Testis (tissue), 3 donors: ENCODE data around the gene NDUFA7. TPM values are rescaled to one million over a fixed set of nuclear protein-coding genes. Genes with fewer than 3 reads are reported as not detected.

ENCODE experiments used
- DNase-seq: peaks from one replicate; pipeline ENCODE4 v3.0.0-alpha.2; 2019
- H3K27ac ChIP-seq, 2 donors: fragments of 200-600 bp; sonication (generic); one replicate each; pipeline ENCODE4 v1.5.1; 2019
- H3K27me3 ChIP-seq: fragments of 200-600 bp; sonication (generic); one replicate; pipeline ENCODE4 v1.5.1; 2019
- H3K36me3 ChIP-seq: fragments of 200-600 bp; sonication (generic); one replicate; pipeline ENCODE4 v1.5.1; 2017; ENCODE audit warnings: low read depth; ENCODE audit errors: missing control alignments
- H3K4me1 ChIP-seq: fragments of 200-600 bp; sonication (generic); one replicate; pipeline ENCODE4 v1.5.1; 2019
- H3K4me3 ChIP-seq, 2 donors: fragments of 200-600 bp; sonication (generic); one replicate each; pipeline ENCODE4 v1.5.1; 2017 to 2019
- H3K9me3 ChIP-seq: fragments of 200-600 bp; sonication (generic); one replicate; pipeline ENCODE4 v1.5.1; 2017
- CTCF ChIP-seq, 3 experiments: fragments of 450-650 bp in 2 of 3; fragments of 200-600 bp in 1 of 3; sonication (generic) in 1 of 3; IDR thresholded peaks; one replicate each; pipeline ENCODE4 v1.5.1; 2016 to 2019; ENCODE audit warnings: antibody characterized with exemption in 3 of 3, mild to moderate bottlenecking in 2 of 3, moderate library complexity in 1 of 3
- POLR2A ChIP-seq: fragments of 450-650 bp; IDR thresholded peaks from one replicate; pipeline ENCODE4 v1.6.1; 2017; ENCODE audit warnings: antibody characterized with exemption, mild to moderate bottlenecking, moderate library complexity
- WGBS, 2 donors: methylation state at CpG; one replicate each; pipeline ENCODE4 v1.1.5; 2018; 5-methylcytosine and 5-hydroxymethylcytosine counted together
- intact Hi-C: fragments of 100-400 bp; cut with DNase I; formaldehyde crosslinking; loops from one replicate; pipeline ENCODE4 v1.15.1; 2023; ENCODE audit warnings: low total_unique reads
- polyA plus RNA-seq: library from polyadenylated mRNA; stranded (reverse); fragments of 350-450 nt; fragmentation: Illumina TruSeq; extraction: RNeasy Lipid Tissue Mini Kit (QIAGEN cat#74804); gene quantifications from one replicate; pipeline ENCODE4 v1.2.3, GENCODE V29; 2014; ENCODE audit warnings: low read depth, low replicate concordance; ENCODE audit not compliant: insufficient read depth
- total RNA-seq, 2 donors: library from RNA; depleted of rRNA; stranded (reverse); fragments of >200 nt; gene quantifications; one replicate each; pipeline ENCODE4 v1.2.3, GENCODE V29; 2016

Gene NDUFA7
- total and polyA plus RNA-seq, 3 donors from 2014 or later = 38.2 to 91.2 (median 50.5) TPM

DNA sequence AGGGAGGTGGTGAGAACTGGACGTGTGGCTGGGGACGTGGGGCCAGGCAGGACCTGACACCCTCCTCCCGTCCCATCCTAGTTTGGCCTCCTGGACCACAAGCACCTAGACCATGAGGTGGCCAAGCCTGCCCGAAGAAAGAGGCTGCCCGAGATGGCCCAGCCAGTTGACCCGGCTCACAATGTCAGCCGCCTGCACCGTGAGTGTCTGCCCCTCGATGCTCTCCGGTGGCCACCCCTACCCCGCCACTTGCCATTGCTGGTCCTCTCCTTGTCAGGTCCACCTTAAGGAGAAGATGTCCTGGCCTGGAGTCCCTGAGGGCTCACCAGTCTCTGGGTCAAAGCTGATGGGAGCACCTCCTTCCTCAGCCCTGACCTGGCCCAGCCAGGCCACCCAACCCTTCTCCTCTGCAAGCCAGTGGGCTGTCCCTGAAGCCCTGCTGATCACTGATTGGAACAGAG, 45.0 kb upstream of the NDUFA7 start:
- no peak for DNase-seq
- WGBS, 2 donors = 90 to 95% methylated on average over 6 to 11 of the region's 11 CpGs
- TF ChIP-seq CTCF (IDR thresholded peaks at IDR 0.05) = no peak
- TF ChIP-seq POLR2A = no peak
- H3K4me1 ChIP-seq = peaks cover 22% of the 10 kb centered on the region
- intact Hi-C loops = no loop called here
- H3K27me3 ChIP-seq = no peaks in the 10 kb centered on the region
- no peaks in the 10 kb centered on the region for H3K9me3 ChIP-seq
- H3K27ac ChIP-seq = peak overlapping the region in 1 of 2 donors; percentile 30
- no peak overlapping the region for H3K4me3 ChIP-seq
- H3K36me3 ChIP-seq = no peaks in the 10 kb centered on the region

DNA sequence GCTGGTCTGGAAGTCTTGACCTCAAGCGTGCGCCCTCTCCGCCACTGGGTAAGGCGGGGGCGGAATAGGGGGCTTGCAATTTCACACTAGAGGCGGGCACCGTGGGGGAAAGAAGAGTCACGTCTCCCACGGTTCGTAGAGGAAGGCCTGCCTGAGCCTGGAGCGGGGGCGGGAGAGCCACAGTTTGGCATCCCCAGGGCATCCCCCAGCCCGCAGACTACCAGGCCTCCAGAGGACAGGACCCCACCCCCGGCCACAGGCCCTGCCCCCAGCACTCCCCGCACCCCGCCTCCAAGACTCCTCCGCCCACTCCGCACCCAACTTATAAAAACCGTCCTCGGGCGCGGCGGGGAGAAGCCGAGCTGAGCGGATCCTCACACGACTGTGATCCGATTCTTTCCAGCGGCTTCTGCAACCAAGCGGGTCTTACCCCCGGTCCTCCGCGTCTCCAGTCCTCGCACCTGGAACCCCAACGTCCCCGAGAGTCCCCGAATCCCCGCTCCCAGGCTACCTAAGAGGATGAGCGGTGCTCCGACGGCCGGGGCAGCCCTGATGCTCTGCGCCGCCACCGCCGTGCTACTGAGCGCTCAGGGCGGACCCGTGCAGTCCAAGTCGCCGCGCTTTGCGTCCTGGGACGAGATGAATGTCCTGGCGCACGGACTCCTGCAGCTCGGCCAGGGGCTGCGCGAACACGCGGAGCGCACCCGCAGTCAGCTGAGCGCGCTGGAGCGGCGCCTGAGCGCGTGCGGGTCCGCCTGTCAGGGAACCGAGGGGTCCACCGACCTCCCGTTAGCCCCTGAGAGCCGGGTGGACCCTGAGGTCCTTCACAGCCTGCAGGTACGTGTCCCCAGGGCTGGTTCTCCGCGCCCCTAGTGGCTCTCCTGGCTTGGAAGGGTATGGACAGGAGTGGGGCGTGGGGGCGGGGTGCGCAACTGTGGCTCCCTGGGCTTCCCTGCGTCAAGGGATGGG, 42.9 kb upstream of the NDUFA7 start, which contains the start of gene ANGPTL4:
ANGPTL4 (plus strand) TSS at position 353 of the 969 bp plus-strand sequence; CDS start at position 520, 167 bp downstream.
- Histone ChIP-seq H3K36me3 (no peaks in the 10 kb centered on the region), H3K27ac (peak within 1 kb of the TSS; percentile 55 to 76), H3K4me1 (peaks cover 22% of the 10 kb centered on the region), H3K4me3 (peak within 1 kb of the TSS; percentile 56 to 66), H3K27me3 (no peaks in the 10 kb centered on the region), H3K9me3 (no peaks in the 10 kb centered on the region)
- intact Hi-C loops = no loop called here
- DNase-seq = peak; percentile 77
- TF ChIP-seq CTCF (IDR thresholded peaks at IDR 0.05) = no peak
- peak; percentile 24 for TF ChIP-seq POLR2A
- WGBS, 2 donors = 0 to 1% methylated on average over 12 to 52 of the region's 81 CpGs

GRCh38 chr19:8361921-8362793, 41.0 kb upstream of the NDUFA7 start:
- Histone ChIP-seq H3K4me1 (peaks cover 11% of the 10 kb centered on the region), H3K36me3 (no peaks in the 10 kb centered on the region), H3K27me3 (no peaks in the 10 kb centered on the region), H3K9me3 (no peaks in the 10 kb centered on the region), H3K27ac (peak overlapping the region in 1 of 2 donors; percentile 76), H3K4me3 (no peak overlapping the region)
- intact Hi-C loops = no loop called here
- DNase-seq = peak; percentile 86
- WGBS, 2 donors = 57 to 61% methylated on average over 11 to 12 of the region's 12 CpGs
- TF ChIP-seq POLR2A (no peak), CTCF (IDR thresholded peaks at IDR 0.05) (no peak)

DNA sequence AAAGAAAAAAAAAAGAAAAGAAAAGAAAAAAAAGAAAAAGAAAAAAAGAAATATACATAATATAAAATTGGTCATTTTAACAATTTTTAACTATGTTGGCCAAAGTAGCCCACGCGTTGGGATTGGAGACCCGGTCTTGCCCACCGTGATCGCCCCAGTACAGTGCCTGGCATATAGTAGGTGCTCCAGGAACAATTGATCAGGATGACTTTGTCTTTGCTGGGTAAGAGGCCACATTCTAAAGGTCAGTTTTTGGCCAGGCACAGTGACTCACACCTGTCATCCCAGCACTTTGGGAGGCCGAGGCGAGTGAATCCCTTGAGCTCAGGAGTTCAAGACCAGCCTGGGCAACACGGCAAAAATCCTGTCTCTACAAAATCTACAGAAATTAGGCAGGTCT, 39.0 kb upstream of the NDUFA7 start:
- no peak for TF ChIP-seq POLR2A
- 74 to 95% methylated on average over 8 of the region's 8 CpGs for WGBS, 2 donors
- intact Hi-C loops = no loop called here
- Histone ChIP-seq H3K9me3 (no peaks in the 10 kb centered on the region), H3K4me3 (no peak overlapping the region), H3K27me3 (no peaks in the 10 kb centered on the region), H3K36me3 (no peaks in the 10 kb centered on the region), H3K4me1 (peaks cover 6% of the 10 kb centered on the region), H3K27ac (no peak overlapping the region)
- DNase-seq = no peak

DNA sequence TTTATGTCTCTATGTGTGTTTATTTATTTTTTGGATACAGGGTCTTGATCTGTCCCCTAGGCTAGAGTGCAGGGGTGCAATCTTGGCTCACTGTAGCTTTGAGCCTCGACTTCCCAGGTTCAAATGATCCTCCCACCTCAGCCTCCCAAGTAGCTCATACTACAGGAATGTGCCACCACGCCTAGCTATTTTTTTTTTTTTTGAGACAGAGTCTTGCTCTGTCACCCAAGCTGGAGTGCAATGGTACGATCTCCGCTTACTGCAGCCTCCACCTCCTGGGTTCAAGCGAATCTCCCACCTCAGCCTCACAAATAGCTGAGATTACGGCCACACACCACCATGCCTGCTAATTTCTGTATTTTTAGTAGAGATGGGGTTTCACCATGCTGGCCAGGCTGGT, 37.8 kb upstream of the NDUFA7 start:
- intact Hi-C loops = no loop called here
- Histone ChIP-seq H3K36me3 (no peaks in the 10 kb centered on the region), H3K27ac (no peak overlapping the region), H3K4me1 (peaks cover 9% of the 10 kb centered on the region), H3K9me3 (no peaks in the 10 kb centered on the region), H3K4me3 (no peak overlapping the region), H3K27me3 (no peaks in the 10 kb centered on the region)
- TF ChIP-seq POLR2A (no peak), CTCF (IDR thresholded peaks at IDR 0.05) (no peak)
- DNase-seq = no peak
- WGBS, 2 donors = 87 to 91% methylated on average over 6 of the region's 6 CpGs
